ENCODE measurements around the gene HMGCS2.

The HMGCS2 gene

DNA sequence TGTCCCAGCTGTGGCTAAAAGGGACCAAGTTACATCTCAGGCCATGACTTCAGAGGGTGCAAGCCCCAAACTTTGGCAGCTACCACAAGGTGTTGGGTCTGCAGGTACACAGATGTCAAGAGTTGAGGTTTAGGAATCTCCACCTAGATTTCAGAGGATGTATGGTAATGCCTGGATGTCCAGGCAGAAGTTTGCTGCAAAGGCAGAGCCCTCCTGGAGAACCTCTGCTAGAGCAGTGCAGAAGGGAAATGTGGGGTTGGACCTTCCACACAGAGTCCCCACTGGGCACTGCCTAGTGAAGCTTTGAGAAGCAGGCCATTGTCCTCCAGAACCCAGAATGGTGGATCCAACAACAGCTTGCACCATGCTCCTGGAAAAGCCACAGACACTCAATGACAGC, 67.0 kb downstream of the HMGCS2 start:
- Histone ChIP-seq H3K36me3 (ENCODE audit: control insufficient read depth, insufficient read depth, low read length) (no peaks in the 10 kb centered on the region), H3K27me3 (replicated peaks; ENCODE audit: control insufficient read depth, insufficient read depth, low read length) (no peaks in the 10 kb centered on the region), H3K4me3 (replicated peaks; ENCODE audit: low read depth, low read length) (no peak overlapping the region)
- no peak for DNase-seq (ENCODE audit: extremely low read depth, insufficient read length)
- TF ChIP-seq, protein P1, sequence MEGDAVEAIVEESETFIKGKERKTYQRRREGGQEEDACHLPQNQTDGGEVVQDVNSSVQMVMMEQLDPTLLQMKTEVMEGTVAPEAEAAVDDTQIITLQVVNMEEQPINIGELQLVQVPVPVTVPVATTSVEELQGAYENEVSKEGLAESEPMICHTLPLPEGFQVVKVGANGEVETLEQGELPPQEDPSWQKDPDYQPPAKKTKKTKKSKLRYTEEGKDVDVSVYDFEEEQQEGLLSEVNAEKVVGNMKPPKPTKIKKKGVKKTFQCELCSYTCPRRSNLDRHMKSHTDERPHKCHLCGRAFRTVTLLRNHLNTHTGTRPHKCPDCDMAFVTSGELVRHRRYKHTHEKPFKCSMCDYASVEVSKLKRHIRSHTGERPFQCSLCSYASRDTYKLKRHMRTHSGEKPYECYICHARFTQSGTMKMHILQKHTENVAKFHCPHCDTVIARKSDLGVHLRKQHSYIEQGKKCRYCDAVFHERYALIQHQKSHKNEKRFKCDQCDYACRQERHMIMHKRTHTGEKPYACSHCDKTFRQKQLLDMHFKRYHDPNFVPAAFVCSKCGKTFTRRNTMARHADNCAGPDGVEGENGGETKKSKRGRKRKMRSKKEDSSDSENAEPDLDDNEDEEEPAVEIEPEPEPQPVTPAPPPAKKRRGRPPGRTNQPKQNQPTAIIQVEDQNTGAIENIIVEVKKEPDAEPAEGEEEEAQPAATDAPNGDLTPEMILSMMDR (IDR thresholded peaks at IDR 0.05; ENCODE audit: insufficient read depth, low read length, poor library complexity, severe bottlenecking): no peak

DNA sequence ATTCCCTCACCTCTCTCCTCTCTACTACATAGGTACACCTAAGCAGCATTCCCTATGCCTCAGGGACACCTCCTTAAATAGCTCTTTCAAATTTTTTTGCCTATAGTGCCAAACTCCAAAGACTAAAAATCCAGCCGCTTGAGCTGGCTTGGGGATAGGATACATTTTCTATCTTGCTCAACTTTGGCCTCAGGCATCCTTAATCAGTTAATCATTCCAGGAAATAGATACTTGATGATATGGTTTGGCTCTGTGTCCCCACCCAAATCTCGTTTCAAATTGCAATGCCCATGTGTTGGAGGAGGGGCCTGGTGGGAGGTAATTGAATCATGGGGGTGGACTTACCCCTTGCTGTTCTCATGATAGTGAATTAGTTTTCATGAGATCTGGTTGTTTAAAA, 68.4 kb downstream of the HMGCS2 start:
- Histone ChIP-seq H3K36me3 (ENCODE audit: control insufficient read depth, insufficient read depth, low read length) (no peaks in the 10 kb centered on the region), H3K4me3 (replicated peaks; ENCODE audit: low read depth, low read length) (no peak overlapping the region), H3K27me3 (replicated peaks; ENCODE audit: control insufficient read depth, insufficient read depth, low read length) (no peaks in the 10 kb centered on the region)
- TF ChIP-seq, protein P1 (IDR thresholded peaks at IDR 0.05; ENCODE audit: insufficient read depth, low read length, poor library complexity, severe bottlenecking): no peak
- DNase-seq (ENCODE audit: extremely low read depth, insufficient read length): no peak

All from GM06990 (cell line).